ENCODE results near the gene TSHR.

The TSHR gene

DNA sequence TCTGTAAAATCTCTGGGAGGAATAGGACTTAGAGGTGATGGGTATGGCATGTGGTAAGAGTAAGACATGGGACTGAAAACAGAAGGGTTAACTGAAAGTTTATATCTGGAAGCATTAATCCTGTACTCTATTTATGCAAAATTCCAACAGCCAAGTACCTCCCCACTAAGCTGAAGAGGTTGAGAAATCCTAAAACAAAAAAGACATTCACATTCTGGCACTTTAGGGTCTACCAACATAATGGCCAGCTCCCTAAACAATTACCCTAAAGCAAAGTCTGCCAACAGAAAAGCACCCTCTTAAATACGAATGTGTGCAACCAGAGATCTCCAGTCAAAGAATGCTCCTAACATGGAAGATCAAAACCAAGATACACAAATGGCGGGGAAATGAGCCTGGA is 178.0 kb downstream of the TSHR start:
- no peak for DNase-seq

DNA sequence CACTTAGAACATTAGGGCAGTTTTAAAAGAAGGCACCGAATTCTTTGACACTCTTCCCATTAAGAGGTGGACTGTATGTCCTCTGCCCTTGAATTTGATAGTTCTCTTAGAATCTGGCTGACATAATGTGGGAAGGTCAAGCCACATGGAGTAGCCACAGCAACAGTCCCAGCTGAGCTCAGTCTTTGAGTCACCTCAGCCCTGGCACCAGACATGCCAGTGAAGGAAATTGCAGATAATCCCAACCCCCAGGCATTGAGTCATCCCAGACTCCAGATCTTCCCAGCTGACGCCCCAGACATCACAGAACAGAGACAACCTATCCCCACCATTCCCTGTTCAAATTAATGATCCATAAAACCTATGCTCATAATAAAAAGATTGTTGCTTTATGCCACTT is 181.9 kb downstream of the TSHR start:
- DNase-seq: no peak

DNA sequence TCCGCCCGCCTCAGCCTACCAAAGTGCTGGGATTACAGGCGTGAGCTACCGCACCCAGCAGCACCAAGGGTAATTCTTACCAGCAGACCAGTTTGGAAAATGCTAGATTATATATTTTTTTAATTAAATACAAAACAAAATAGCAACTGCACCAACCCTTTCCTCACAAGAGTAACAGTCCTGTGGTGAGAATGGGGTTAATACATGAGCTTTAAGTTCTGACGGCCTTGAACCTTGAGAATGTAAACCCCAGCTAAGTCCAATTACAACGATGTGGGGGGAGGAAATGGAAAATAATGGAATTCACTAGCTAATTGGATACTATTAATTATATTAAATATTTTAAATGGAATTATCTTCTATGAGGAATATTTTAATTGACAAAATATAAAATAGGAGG is 183.0 kb downstream of the TSHR start:
- DNase-seq: no peak

DNA sequence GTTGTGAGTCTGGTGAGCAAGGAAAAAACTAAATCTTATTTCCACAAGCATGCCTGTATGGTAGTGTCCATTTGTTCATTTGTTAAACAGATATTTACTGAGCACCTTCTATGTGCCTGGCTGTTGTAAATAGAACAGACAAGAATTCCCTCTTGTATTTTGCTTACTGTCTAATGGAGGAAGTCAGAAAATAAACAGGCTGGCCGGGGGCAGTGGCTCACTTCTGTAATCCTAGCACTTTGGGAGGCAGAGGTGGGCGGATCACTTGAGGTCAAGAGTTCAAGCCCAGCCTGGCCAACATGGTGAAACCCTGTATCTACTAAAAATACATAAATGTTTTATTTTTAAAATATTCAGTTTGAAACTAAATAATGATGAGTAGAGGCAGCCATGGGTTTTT is 186.0 kb downstream of the TSHR start:
- no peak for DNase-seq

DNA sequence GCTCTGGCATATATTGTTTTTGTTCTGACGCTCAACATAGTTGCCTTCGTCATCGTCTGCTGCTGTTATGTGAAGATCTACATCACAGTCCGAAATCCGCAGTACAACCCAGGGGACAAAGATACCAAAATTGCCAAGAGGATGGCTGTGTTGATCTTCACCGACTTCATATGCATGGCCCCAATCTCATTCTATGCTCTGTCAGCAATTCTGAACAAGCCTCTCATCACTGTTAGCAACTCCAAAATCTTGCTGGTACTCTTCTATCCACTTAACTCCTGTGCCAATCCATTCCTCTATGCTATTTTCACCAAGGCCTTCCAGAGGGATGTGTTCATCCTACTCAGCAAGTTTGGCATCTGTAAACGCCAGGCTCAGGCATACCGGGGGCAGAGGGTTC is 188.4 kb downstream of the TSHR start:
- no peak for DNase-seq

DNA sequence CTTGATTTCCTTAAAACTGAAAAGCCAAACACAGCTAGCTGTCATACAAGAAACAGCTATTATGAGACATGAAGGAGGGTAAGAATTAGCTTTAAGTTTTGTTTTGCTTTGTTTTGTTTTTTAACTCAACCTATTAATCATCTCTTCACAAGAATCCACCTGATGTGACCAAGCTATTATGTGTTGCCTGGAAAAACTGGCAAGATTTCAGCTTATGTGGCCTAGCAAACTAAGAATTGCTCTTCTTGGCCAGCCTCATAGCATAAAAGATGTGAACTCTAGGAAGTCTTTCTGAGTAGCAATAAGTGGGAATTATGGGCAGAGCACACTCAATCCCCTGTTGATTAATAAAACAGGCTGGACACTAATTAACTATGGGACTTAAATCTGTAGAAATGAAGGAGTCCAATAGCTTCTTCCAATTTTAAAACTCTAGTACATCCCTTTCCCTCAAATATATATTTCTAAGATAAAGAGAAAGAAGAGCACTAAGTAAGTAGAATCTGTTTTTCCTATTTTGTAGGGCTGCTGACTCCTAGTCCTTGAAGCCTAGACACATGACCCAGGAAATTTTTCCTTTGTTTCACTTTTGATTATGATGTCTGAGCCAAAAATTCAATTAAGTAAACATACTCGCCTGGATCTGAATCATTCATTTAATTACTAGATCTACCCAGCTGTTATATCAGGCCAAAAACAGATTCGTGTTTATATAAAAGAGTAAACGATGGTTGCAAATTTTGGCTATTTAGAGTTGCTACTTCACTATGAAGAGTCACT is 189.6 kb downstream of the TSHR start:
- no peak for DNase-seq

DNA sequence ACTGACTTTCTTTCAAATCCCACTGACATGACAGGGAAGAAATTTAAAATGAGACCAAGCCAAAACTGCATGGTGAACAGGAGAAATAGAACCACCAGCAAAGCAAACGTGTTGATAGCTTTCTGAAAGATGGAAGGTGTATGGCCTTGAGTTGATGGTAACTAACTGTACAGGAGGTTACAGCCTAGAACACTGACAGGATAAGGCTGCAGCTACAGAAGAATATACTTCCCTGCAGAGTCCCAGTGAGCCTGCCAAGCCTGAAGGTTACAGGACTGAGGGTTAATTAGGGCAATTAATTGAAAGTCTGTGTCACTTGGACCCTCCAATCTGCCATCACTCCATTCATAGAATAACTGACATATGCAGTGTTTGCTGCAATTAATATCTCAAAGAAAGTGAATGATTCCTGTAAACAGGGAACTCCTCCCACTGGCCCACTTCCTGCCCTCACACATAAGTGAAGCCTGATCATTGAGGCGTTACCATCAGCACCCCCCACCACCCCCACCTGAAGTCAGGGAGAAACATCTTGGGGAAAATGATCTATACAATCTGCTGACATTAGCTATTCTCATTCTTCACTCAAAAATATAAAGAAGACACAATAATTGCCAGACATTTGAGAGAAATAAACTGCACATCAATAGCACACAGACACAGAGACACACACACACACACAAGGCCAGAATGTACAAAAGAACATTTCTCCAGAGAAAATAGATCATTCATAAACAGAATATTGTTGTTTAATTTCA is 191.9 kb downstream of the TSHR start:
- DNase-seq: no peak

DNA sequence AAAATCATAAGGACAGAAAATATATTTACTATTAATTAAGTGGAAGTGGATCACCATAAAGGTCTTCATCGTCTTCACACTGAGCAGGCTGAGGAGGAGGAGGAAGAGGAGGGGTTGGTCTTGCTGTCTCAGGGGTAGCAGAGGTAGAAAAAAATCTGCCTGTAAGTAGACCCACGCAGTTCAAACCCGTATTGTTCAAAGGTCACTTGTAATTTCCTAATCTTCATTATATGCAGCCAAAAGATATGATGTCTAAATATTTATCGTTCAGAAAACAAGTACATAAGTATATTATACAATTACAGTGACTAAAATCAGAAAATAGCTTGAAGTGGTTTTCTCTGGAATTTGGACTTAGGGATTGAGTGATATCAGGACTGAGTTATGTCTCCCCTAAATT is 193.2 kb downstream of the TSHR start:
- DNase-seq: no peak

DNA sequence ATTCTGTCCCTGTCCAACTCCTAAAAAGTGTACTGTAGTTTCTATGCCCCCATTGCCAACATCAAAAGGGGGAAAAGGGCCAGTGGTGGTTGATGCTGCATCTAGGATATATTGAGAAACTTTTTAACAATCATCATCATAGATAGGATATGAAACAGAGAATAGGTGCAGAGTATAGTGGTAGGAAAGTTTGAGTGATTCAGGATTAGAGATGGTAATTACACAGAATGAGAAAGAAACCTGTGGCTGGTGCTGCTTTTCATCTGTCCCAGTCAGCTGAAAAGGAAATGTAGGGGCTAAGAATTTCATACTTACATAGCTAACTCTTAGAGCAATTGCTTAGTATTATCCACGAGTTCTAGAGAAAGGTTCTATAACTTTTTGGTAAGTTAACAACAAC is 197.8 kb downstream of the TSHR start:
- DNase-seq: no peak

DNA sequence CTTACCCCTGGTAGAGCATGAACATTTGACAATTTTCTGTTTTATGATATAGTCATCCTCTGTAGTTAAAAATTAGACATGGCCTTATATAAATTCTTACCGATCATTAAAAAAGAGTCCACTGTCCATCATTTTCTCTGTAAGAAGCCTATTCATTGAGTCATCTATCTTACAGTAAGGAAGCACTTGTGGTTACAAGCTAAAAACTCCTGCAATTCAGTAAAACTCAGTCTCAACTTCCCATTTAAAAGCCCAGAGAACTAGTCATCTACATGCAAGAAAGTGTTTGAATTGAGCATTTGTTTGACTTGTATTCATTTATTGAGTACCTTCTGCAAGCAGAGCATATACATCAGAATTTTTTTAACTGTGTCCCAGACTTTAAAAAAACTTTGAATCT is 202.0 kb downstream of the TSHR start:
- DNase-seq: no peak

DNA sequence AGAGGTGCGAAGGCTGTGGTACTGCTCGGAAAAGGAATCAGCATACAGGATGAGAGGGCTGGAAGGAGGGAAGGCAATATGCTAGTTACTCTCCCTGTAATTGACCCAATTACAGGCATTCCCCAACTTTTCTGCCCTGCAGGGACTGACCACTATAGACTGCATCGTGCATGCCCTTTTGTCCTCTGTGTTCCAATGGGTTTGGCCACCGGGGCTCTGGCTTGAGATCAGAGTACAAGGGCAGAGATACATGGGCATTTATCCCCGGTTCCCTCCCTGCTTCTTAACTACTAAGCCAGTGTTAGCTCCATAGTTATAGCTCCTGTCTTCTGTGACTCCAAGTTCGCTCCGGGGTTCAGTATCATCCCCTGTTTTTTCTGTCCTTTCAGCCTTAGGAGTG is 205.7 kb downstream of the TSHR start:
- no peak for DNase-seq

DNA sequence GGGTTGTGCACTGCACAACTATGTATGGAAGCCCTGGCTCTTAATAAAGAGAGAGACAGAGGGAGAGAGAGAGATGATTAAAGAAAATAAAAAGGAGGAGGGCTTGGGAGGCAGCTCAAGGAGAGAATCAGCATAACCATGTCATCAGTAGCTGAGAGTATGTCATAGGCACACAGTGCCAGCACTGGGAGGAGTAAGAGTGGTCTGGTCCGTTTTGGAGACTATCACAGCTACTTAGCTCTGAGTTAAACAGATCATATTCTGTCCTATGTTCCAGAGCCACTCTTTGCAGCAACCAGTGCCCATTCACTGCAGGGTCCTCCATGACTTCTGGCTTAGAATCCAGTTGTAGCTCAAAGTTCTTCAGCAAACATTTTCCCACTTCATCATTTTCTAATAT is 206.3 kb downstream of the TSHR start:
- no peak for DNase-seq

DNA sequence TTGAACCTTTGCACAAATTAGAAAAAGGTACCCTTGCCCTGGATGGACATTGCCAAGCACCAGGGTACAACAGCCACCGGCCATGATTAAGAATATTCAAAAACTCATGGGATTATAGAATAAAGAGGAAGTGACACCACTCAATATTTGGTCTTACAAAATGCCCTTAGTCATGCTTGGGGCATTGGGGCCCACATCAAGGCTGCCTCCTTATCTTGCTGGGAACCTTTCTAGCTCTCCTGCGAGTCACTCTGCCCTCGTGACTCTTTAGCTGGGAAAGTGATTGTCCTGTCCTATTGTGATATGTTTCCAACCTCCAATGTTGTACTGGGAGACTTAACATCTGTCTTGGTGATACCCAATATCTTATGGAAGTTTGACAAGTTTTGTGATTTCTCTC is 207.5 kb downstream of the TSHR start:
- DNase-seq: no peak

DNA sequence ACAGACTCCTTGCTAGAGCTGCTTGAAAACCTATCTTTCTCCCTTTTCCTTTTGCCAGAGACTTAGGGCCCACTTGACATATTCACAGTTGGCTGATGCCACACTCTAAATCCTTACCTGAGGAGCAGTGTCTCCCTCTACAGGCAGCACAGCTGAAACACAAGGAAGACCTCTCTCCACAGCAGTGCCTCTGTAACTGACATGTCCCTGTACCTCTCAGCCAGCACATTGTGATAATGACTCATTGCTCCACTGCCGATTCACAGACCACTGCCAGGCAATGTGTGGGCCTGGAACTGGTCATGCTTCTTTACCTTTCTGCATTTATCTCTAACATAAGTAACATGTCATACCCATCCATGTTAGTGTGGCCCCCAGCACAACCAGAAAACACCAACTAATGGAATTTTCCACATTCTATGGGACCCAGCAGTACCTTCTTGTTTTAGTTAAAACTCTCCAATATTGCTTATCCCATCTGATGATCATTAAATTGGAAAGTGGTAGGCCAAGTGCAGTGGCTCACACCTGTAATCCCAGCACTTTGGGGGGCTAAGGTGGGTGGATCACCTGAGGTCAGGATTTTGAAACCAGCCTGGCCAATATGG is 208.8 kb downstream of the TSHR start:
- DNase-seq: peak in 20 of 51 donors; percentile 3 to 38 (median 14)

DNA sequence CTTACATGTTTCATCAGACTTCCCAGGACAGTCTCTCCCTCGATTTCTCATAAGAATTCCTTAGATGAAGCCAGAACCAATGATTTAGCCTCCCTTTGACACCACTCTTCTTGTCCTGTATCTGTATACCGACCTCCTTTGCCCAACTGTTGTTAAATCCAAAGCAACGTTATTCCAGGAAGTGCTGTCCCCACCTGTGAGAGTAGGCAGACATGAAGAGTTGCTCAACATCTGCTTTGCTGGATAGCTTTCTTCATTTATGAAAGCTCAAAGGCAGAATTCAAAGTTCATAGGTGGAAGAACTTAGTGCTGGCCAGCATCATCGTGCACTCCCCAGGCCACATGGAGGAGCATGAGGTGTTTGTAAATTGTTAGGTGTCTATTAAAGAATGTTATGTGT is 209.8 kb downstream of the TSHR start:
- no peak for DNase-seq

DNA sequence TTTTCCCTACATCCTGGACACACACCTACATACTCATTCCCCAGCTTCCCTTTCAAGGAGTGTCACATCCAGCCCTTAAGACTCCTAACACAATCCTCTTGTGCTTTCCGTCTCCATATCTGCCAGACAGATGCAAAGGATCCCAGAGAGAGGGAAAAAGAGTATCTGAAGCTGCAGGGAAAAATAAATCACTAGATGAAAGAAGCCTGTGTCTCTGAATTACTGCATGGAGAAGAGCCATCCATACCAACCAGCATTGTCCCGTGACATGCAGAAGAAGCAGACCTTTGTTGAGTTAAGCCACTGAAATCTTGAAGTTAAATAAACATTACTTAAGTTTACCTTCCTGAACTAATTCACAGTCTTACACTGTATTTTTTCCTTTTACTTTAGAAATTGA is 210.7 kb downstream of the TSHR start:
- DNase-seq: peak in 1 of 51 donors; percentile 13

DNA sequence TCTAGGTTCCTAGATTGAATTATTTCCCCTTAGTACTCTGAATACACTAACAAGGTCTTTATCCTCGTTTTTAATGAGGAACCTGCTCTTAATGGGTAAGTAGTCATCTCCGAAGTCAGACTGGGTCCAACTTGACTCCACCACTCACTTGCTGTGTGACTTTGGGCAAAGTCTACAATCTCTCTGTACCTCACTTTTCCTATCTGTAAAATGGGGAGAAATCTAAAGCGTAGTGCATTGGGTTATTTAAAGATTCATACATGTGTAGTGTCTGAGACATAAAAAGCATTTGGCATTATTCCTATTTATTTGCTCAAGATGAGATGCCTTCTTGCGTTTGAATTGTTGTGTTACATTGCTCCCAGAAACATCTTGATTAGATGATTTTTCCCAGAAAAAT is 213.8 kb downstream of the TSHR start:
- DNase-seq: no peak

DNA sequence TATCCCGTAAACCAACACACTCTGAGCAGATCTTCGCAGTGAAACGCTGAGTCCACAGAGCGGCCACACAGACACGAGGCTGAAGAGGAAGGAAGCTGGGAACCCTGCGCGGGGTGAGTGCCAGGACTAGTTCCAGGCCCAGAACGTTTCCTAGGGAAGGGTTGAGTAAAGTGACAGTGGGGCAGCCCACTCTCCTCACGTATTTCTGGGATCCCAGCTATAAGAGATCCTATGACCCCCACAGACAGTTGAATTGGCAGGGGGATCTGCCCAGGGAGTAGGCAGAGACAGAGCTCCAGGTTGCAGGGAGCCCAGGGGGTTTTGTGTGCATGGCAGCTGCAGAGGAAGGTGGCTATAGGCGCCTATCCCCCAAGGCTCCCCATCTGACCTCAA is 214.3 kb downstream of the TSHR start:
- peak in 48 of 51 donors; percentile 12 to 87 (median 49) for DNase-seq

DNA sequence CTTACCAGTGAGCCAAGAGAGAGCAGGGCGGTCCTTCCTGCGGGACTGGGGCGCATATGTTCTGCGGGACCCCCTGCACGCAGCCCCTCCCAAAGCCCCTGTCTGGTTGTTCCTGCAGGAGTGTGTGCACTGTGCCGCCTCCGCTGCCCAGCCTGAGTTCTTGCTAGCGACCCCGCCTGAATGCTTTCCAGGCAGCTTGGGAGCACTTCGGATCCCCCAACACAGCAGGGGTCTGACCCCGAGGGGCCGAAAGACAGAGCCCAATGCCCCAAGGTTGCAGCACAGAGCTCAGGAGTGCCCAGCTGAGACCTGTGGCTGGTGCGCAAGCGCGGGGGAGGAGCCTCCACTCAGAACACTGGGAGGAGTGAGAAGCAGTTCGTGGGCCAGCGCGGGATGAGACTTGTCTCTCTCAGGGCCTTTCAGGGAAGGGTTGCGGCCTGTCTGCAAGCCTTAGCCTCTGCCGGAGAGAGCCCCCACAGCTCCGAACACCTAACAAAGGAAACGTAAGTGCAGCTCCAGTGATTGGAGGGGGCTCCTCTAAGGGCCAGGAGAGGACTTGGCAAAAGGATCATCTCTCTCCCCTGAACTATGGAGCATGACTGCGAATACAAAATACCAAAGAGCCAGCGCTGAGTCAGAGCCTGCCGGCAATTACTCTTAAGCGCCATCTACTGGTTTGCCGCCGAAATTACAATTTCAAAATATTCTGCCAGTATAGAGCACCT is 214.8 kb downstream of the TSHR start:
- peak; percentile 70 to 98 (median 90) for DNase-seq

DNA sequence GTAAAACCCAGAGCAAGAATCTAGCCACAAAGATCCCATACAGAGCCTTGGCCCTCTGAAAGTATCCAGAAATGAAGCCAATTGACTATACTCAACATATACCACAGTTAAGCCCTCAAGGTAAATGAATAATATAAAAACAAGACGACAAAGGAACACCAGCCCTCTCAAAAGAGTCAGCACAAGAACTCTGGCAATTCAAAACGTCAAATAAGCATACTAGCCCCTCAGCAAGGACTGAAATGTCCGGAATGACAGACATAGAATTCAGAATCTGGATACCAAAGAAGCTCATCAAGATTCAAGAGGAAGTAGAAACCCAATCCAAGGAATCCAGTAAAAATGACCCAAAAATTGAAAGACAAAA is 215.4 kb downstream of the TSHR start:
- DNase-seq: no peak

DNA sequence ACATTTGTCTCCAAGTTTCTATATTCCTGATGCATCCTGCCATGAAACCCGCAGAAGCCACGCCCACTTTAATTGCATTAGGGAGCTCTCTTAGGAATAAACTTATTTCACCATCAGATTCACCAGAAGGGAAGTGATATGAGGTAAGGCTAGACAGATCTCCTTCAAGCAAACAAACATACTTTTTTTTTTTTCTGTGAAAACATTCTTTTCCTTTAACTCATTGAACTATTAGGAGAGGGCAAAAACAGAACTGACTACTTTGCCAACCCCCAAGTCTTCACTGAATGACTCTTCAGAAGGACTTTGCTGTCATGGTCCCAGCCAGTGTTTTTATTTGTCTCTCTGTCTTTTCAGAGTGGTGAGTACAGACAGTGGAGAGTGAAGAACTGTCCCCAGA is 216.9 kb downstream of the TSHR start:
- DNase-seq: no peak

DNA sequence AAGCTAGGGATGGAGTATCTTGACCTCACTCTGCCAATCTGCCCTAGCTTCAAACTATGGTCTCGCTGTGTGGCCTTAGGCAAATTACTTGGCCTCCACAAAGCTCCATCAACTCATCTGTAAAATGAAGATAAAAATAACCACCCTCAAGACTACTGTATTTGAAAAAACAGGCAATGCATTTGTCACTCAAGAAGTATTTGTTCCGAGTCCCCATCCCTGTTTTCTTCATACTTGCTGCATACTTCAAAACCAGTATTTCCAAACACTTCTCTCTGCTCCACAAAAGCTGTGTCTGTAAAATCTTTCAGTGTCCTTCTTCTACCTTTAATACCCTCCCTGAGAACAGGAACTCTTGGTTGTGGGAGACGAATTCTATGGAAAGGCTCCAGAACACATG is 217.5 kb downstream of the TSHR start:
- DNase-seq: no peak

All from hypothalamus (tissue), 51 donors.